ENCODE results near the gene SUN1. TPM values are rescaled to one million over a fixed set of nuclear protein-coding genes. Genes with fewer than 3 reads are reported as not detected.
A peak's percentile ranks its signal among the peaks of the same experiment; 100 is the strongest.

SUN1 gene
- total RNA-seq, 3 donors from 2014 or later (not counting 1 experiment from before 2014, with no cell fraction given) = 40.2 to 63.5 (median 48.0) TPM

DNA sequence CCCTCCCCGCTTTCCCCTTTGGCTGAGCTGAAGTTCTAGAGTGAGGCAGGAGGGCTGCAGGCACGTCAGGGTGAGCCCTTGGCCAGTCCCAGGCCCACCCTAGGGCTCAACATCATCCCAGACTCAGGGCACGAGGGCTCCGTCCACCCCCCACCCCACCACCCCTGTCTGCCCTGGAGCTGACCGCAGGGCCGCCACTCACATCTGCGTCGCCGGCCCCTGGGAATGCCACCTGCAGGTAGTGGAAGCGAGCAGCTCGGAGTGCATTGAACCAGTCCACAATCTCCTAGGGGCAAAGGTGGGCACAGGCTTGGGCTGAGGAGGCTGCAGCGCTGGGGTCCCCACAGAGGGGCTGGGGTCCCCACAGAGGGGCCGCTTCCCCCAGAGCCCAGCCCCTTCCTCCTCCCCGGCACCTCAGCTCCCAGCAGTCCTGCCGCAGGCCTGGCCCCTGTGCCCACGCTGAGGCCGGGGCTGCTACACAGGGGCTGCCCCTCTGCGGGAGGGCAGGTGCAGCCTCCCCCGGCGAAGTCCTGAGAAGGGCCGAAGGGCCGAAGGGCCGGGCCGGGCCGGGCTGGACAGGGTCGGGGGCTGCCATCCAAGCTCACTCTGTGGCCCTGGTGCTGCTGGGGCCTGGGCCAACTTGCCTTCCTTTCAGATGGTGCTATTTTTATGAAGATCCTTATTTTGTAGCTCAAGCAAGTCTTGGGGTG, 68.2 kb downstream of the SUN1 start:
- Histone ChIP-seq H3K4me3 (ENCODE audit: low read length) (no peak overlapping the region), H3K27ac (ENCODE audit: low read length) (no peak overlapping the region), H3K36me3 (ENCODE audit: control insufficient read depth, insufficient read depth, low read length) (peaks cover 35% of the 10 kb centered on the region), H3K27me3 (ENCODE audit: control insufficient read depth, insufficient read depth, low read length) (no peaks in the 10 kb centered on the region), H3K4me1 (ENCODE audit: control insufficient read depth, insufficient read depth, low read length) (peaks cover 6% of the 10 kb centered on the region), H3K9me3 (ENCODE audit: control insufficient read depth, insufficient read depth, low read length) (no peaks in the 10 kb centered on the region)
- DNase-seq = no peak
- Mint-ChIP-seq H3K4me1 (peaks cover 0 to 11% of the 10 kb centered on the region in 2 donors), H3K27me3 (ENCODE audit: low read depth in 2 of 2) (no peaks in the 10 kb centered on the region), H3K36me3 (peaks cover 6% of the 10 kb centered on the region), H3K9me3 (no peaks in the 10 kb centered on the region), H3K4me3 (no peak overlapping the region), H3K27ac (no peak overlapping the region)
- ATAC-seq = no peak
- WGBS (ENCODE audit: insufficient coverage) = 87% methylated on average over 26 of the region's 26 CpGs
- intact Hi-C loops (cut with micrococcal nuclease) = no loop called here
- TF ChIP-seq, protein P1, sequence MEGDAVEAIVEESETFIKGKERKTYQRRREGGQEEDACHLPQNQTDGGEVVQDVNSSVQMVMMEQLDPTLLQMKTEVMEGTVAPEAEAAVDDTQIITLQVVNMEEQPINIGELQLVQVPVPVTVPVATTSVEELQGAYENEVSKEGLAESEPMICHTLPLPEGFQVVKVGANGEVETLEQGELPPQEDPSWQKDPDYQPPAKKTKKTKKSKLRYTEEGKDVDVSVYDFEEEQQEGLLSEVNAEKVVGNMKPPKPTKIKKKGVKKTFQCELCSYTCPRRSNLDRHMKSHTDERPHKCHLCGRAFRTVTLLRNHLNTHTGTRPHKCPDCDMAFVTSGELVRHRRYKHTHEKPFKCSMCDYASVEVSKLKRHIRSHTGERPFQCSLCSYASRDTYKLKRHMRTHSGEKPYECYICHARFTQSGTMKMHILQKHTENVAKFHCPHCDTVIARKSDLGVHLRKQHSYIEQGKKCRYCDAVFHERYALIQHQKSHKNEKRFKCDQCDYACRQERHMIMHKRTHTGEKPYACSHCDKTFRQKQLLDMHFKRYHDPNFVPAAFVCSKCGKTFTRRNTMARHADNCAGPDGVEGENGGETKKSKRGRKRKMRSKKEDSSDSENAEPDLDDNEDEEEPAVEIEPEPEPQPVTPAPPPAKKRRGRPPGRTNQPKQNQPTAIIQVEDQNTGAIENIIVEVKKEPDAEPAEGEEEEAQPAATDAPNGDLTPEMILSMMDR (IDR thresholded peaks at IDR 0.05) = no peak

DNA sequence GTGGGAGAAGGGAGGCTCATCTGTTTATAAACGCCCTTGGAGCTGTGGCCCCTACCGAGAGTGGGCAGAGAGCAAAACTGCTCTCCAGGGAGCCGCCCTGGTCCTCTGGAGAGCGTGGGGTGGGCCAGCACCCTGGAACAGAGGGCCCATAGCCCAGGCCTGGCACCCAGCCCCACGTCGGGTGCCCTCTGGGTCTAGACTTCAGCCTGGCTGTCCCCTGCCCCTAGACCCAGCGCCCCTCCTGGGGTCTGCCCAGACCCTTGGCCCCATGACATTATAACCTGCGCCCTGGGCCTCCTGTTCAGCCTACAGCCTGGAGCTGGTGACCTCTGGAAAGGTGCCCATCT, 68.7 kb downstream of the SUN1 start:
- WGBS (ENCODE audit: insufficient coverage) = 92% methylated on average over 8 of the region's 8 CpGs
- DNase-seq (no peak), ATAC-seq (no peak)
- no peaks in the 10 kb centered on the region for H3K9me3 ChIP-seq (ENCODE audit: control insufficient read depth, insufficient read depth, low read length)
- H3K27ac Mint-ChIP-seq = no peak overlapping the region
- H3K27me3 ChIP-seq (ENCODE audit: control insufficient read depth, insufficient read depth, low read length) = no peaks in the 10 kb centered on the region
- peaks cover 0 to 16% of the 10 kb centered on the region in 2 donors for H3K4me1 Mint-ChIP-seq
- no peaks in the 10 kb centered on the region for H3K9me3 Mint-ChIP-seq
- H3K4me1 ChIP-seq (ENCODE audit: control insufficient read depth, insufficient read depth, low read length) = peaks cover 6% of the 10 kb centered on the region
- intact Hi-C loops (cut with micrococcal nuclease) = no loop called here
- no peak overlapping the region for H3K27ac ChIP-seq (ENCODE audit: low read length)
- peaks cover 4% of the 10 kb centered on the region for H3K36me3 Mint-ChIP-seq
- no peak overlapping the region for H3K4me3 ChIP-seq (ENCODE audit: low read length)
- TF ChIP-seq, protein P1 (IDR thresholded peaks at IDR 0.05) = no peak
- H3K27me3 Mint-ChIP-seq (ENCODE audit: low read depth in 2 of 2) = no peaks in the 10 kb centered on the region
- H3K4me3 Mint-ChIP-seq = no peak overlapping the region
- H3K36me3 ChIP-seq (ENCODE audit: control insufficient read depth, insufficient read depth, low read length) = peaks cover 30% of the 10 kb centered on the region

DNA sequence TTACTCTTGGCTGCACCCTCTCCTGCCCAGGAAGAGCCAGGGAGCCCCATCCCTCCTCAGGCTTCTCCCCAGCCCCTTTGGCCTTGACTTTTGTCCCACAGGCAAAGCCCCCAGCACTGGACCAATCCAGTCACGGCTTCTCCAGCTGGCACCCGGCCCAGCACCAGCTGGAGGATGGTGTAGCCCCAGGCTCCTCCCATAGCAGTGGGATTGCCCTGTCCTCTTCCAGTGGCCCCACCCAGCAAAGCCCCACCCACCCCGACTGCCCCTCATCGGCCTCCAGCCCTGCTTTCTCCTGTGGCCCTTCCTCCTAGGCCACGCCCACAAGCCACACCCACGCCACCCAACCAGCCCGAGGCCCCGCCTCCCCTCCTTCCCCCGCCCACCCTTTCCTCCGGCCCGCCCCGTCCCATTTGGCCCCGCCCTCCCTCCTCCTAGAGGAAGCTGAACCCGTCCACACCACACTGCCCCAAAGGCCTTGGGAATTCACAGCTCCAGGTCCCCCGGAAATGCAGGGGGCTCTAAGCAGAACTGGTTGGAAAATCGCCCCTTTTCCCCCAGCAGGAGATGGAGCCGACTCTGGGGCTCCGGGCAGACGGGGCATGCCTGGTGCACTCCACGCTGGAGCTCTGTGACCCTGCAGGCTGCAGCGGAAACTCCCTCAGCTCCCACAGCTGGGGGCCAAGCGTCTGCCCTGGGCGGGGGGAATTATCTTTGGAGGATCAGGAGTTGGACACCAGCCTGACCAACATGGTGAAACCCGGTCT, 69.3 kb downstream of the SUN1 start:
- 49% methylated on average over 20 of the region's 24 CpGs for WGBS (ENCODE audit: insufficient coverage)
- DNase-seq = peak in 1 of 2 donors; percentile 62
- peaks cover 6% of the 10 kb centered on the region for H3K4me1 ChIP-seq (ENCODE audit: control insufficient read depth, insufficient read depth, low read length)
- Mint-ChIP-seq H3K36me3 (no peaks in the 10 kb centered on the region), H3K27me3 (ENCODE audit: low read depth in 2 of 2) (no peaks in the 10 kb centered on the region), H3K27ac (no peak overlapping the region), H3K4me3 (no peak overlapping the region), H3K9me3 (no peaks in the 10 kb centered on the region), H3K4me1 (peaks cover 0 to 17% of the 10 kb centered on the region in 2 donors)
- intact Hi-C loops (cut with micrococcal nuclease) = no loop called here
- H3K36me3 ChIP-seq (ENCODE audit: control insufficient read depth, insufficient read depth, low read length) = peaks cover 26% of the 10 kb centered on the region
- H3K9me3 ChIP-seq (ENCODE audit: control insufficient read depth, insufficient read depth, low read length) = no peaks in the 10 kb centered on the region
- H3K4me3 ChIP-seq (ENCODE audit: low read length) = no peak overlapping the region
- peak in 2 of 3 donors; percentile 25 to 65 for ATAC-seq
- TF ChIP-seq, protein P1 (IDR thresholded peaks at IDR 0.05) = no peak
- H3K27ac ChIP-seq (ENCODE audit: low read length) = no peak overlapping the region
- H3K27me3 ChIP-seq (ENCODE audit: control insufficient read depth, insufficient read depth, low read length) = no peaks in the 10 kb centered on the region

All from natural killer cell (primary cell).